ENCODE measurements around the gene MAP4K5.

GRCh38 chr14:50477760-50478159 is 54.6 kb downstream of the MAP4K5 start:
- TF ChIP-seq MAX (IDR thresholded peaks at IDR 0.05; ENCODE audit: low read depth, low read length) (no peak), CTCF (IDR thresholded peaks at IDR 0.05; ENCODE audit: low read depth, low read length) (no peak), POLR2A (IDR thresholded peaks at IDR 0.05; ENCODE audit: extremely low read depth, insufficient read length) (no peak)

All from NB4 (cell line).